ENCODE measurements around the gene CCDC169. TPM values are rescaled to one million over a fixed set of nuclear protein-coding genes. Genes with fewer than 3 reads are reported as not detected.

The CCDC169 gene
- total and polyA plus RNA-seq, 2 of the 4 experiments (the other 2 are of a cell fraction): 0.54 to 0.62 TPM

DNA sequence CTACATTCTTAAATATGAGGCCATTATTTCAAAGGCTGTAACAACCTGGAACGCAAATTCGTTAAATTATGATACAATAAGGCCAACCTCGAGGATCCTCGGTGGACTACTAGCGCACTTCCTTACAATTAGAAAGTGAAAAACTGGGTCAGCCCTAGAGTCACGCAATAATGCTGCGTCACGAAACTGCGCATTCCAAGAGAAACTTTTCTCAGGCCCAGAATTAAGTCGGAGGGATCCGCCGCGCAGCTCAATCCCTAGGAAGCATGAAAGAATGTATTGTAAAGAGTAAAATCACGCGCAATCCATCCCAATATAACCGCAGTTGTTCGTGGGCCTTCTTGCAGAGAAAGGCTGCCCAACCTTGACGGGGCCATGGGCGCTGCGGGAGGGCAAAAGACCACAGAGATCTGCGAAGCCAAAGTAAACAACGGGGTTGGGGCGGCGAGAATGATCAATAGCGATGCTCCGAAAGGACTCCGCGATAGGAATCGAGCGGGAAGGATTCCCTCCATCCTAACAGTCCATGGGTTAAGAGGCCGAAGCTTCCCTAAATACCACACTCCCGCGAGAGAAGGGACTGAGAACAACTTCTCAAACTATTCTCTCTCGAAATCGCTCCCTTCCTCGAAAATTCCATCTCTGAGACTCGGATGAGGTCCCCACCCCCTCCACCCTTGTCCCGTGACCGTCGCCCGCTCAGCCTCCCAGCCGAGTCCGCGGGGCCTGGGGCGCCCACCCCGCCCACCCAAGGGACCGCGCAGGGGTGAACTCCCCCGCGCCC lies 48.0 kb upstream of the CCDC169 start:
- dilution Hi-C loops (cut with HindIII; ENCODE audit: low sequenced_read_pairs, unreplicated experiment) (no loop called here), intact Hi-C loops (cut with micrococcal nuclease) (loop anchor here (1.0 to 10.0 kb wide), 6 partner anchors 48 to 649 kb away; partner anchors contain the start of genes ALG5, CCDC169 and RFXAP), in situ Hi-C loops (cut with MboI; ENCODE audit: low sequenced_read_pairs) (loop anchor here (25.0 kb wide), 1 partner anchor 642 kb away; the partner anchor contains the start of gene ALG5)
- Histone ChIP-seq H2BK15ac (ENCODE audit: low read depth, low read length) (peak overlapping the region; percentile 8; the same call in 1 of the 3 replicates), H3K18ac (ENCODE audit: low read depth, low read length) (peak overlapping the region; percentile 85), H3K23ac (ENCODE audit: low read depth, low read length) (peak overlapping the region; percentile 83), H3K9me1 (ENCODE audit: insufficient read depth, low read length) (peaks cover 5% of the 10 kb centered on the region), H4K8ac (ENCODE audit: low read depth in 2 of 2, low read length in 2 of 2) (peak overlapping the region; percentile 78 to 98), H2AFZ (replicated peaks; ENCODE audit: low read length, poor library complexity) (peak overlapping the region; percentile 99), H3K14ac (replicated peaks; ENCODE audit: low read depth, low read length) (peak overlapping the region; percentile 82), H3K27me3 (ENCODE audit: control insufficient read depth, insufficient read depth, low read length) (no peaks in the 10 kb centered on the region), H3K4me1 (ENCODE audit: control insufficient read depth, insufficient read depth, low read length) (peaks cover 5% of the 10 kb centered on the region; the same call in 1 of the 2 replicates), H4K20me1 (ENCODE audit: insufficient read depth, low read length) (peaks cover 27% of the 10 kb centered on the region), H3K9ac (ENCODE audit: low read depth, low read length) (peak overlapping the region; percentile 98), H3K27ac (ENCODE audit: insufficient read depth, low read length) (peak overlapping the region; percentile 96), H3K56ac (ENCODE audit: extremely low read depth, insufficient read depth, low read length) (peak overlapping the region; percentile 62), H3K4ac (ENCODE audit: low read depth, low read length) (peak overlapping the region; percentile 96), H3K36me3 (ENCODE audit: control insufficient read depth, insufficient read depth, low read length) (no peaks in the 10 kb centered on the region), H2BK120ac (ENCODE audit: low read depth, low read length) (peak overlapping the region; percentile 60), H3K4me2 (ENCODE audit: low read depth, low read length) (peak overlapping the region; percentile 88), H3K9me3 (ENCODE audit: control insufficient read depth, insufficient read depth, low read length) (no peaks in the 10 kb centered on the region), H2AK5ac (ENCODE audit: low read depth, low read length) (peak overlapping the region; percentile 61), H2BK20ac (ENCODE audit: low read depth, low read length) (no peak overlapping the region), H4K5ac (ENCODE audit: low read depth, low read length) (peak overlapping the region; percentile 95), H3K4me3 (ENCODE audit: insufficient read depth, low read depth, low read length) (peak overlapping the region; percentile 82), H3K79me1 (ENCODE audit: low read depth in 1 of 2, low read length in 2 of 2) (peaks cover 3 to 32% of the 10 kb centered on the region in 2 experiments; a peak in 3 of 4 replicates), H2BK5ac (ENCODE audit: low read depth, low read length, poor library complexity, severe bottlenecking) (peak overlapping the region; percentile 93), H2AK9ac (replicated peaks; ENCODE audit: low read depth, low read length, poor library complexity) (peak overlapping the region; percentile 96), H4K91ac (ENCODE audit: insufficient read depth, low read depth, low read length) (peak overlapping the region; percentile 83)
- WGBS, 2 experiments (ENCODE audit: extremely low coverage in 2 of 2, insufficient read length in 1 of 2): 0% methylated on average over 9 of the region's 50 CpGs; no CpG with 5 or more reads in 1 of the 2 experiments
- DNase-seq: peak; percentile 92
- POLR2A ChIA-PET (ENCODE audit: unreplicated experiment): interaction anchor here (0.6 to 1.3 kb wide), 2 partner anchors 15 to 42 kb away, joined by 3 read pairs; no protein-coding TSS in a partner anchor
- BruUV-seq (replicated peaks): no TSS peak
- peak; percentile 36 for ATAC-seq (ENCODE audit: low read depth)
- CTCF ChIA-PET: interaction anchor here (0.8 to 1.6 kb wide), 2 partner anchors 15 to 47 kb away, joined by 4 read pairs; partner anchors contain the start of gene CCDC169
- TF ChIP-seq RFX5 (IDR thresholded peaks at IDR 0.05; ENCODE audit: low read depth, low read length) (no peak), RAD21 (IDR thresholded peaks at IDR 0.05; ENCODE audit: low read length) (no peak), USF2 (IDR thresholded peaks at IDR 0.05; ENCODE audit: low read depth, low read length) (no peak; the same call in 1 of the 2 replicates), MAFK (IDR thresholded peaks at IDR 0.05; ENCODE audit: low read depth, low read length) (peak; percentile 65), BHLHE40 (IDR thresholded peaks at IDR 0.05; ENCODE audit: low read depth, low read length) (no peak; the same call in 1 of the 2 replicates), CHD1 (IDR thresholded peaks at IDR 0.05; ENCODE audit: low read depth, low read length) (peak; percentile 74; the same call in 1 of the 2 replicates), MAZ (IDR thresholded peaks at IDR 0.05; ENCODE audit: borderline replicate concordance, low read depth, low read length) (no peak), CEBPB (IDR thresholded peaks at IDR 0.05; ENCODE audit: low read depth, low read length) (peak; percentile 81), FOS (IDR thresholded peaks at IDR 0.05; ENCODE audit: low read depth, low read length) (no peak), SMC3 (IDR thresholded peaks at IDR 0.05; ENCODE audit: low read depth, low read length) (no peak), RCOR1 (IDR thresholded peaks at IDR 0.05; ENCODE audit: insufficient replicate concordance, low read length) (no peak), MXI1 (IDR thresholded peaks at IDR 0.05; ENCODE audit: borderline replicate concordance, low read depth, low read length) (peak; percentile 4; the same call in 1 of the 2 replicates), POLR2A (IDR thresholded peaks at IDR 0.05; ENCODE audit: low read depth, low read length) (peak; percentile 86), NFE2L2 (IDR thresholded peaks at IDR 0.05; ENCODE audit: low read depth, low read length) (peak; percentile 94)
- TF ChIP-seq, protein P1, sequence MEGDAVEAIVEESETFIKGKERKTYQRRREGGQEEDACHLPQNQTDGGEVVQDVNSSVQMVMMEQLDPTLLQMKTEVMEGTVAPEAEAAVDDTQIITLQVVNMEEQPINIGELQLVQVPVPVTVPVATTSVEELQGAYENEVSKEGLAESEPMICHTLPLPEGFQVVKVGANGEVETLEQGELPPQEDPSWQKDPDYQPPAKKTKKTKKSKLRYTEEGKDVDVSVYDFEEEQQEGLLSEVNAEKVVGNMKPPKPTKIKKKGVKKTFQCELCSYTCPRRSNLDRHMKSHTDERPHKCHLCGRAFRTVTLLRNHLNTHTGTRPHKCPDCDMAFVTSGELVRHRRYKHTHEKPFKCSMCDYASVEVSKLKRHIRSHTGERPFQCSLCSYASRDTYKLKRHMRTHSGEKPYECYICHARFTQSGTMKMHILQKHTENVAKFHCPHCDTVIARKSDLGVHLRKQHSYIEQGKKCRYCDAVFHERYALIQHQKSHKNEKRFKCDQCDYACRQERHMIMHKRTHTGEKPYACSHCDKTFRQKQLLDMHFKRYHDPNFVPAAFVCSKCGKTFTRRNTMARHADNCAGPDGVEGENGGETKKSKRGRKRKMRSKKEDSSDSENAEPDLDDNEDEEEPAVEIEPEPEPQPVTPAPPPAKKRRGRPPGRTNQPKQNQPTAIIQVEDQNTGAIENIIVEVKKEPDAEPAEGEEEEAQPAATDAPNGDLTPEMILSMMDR (conservative IDR thresholded peaks at IDR 0.05; ENCODE audit: low read depth, low read length): no peak

Data from IMR-90 (cell line).